Activated CD4-positive, alpha-beta memory T cell treated with anti-CD3 and anti-CD28 coated beads for 36 hours (primary cell): ENCODE data around the gene NFIX. TPM values are rescaled to one million over a fixed set of nuclear protein-coding genes. Genes with fewer than 3 reads are reported as not detected.

Source experiments
- CTCF ChIA-PET: fragments of 350-600 bp; sonication (Branson Sonifier 250); formaldehyde crosslinking; loops from one replicate; lab custom pipeline; 2021; ENCODE audit warnings: antibody characterized with exemption, inconsistent platforms; lab: Charles Lee
- POLR2A ChIA-PET: fragments of 350-600 bp; sonication (Branson Sonifier 250); formaldehyde crosslinking; loops from one replicate; lab custom pipeline; 2021; ENCODE audit warnings: antibody characterized with exemption; lab: Charles Lee
- DNase-seq: peaks from one replicate; pipeline ENCODE4 v3.0.0-alpha.2; 2020
- H3K27ac Mint-ChIP-seq: one replicate; pipeline ENCODE4 v1.8.0; 2021; ENCODE audit warnings: mixed read lengths
- H3K27me3 Mint-ChIP-seq: one replicate; pipeline ENCODE4 v1.8.0; 2021; ENCODE audit warnings: mixed read lengths
- H3K36me3 Mint-ChIP-seq: one replicate; pipeline ENCODE4 v1.8.0; 2021; ENCODE audit warnings: mixed read lengths
- H3K4me1 Mint-ChIP-seq: one replicate; pipeline ENCODE4 v1.8.0; 2021; ENCODE audit warnings: low read depth, mixed read lengths
- H3K4me3 Mint-ChIP-seq: one replicate; pipeline ENCODE4 v1.8.0; 2021; ENCODE audit warnings: mild to moderate bottlenecking, mixed read lengths
- H3K9me3 Mint-ChIP-seq: one replicate; pipeline ENCODE4 v1.8.0; 2021; ENCODE audit warnings: mixed read lengths
- intact Hi-C: fragments of 100-400 bp; cut with micrococcal nuclease; formaldehyde crosslinking; loops from one replicate; pipeline ENCODE4 v1.15.1; 2023
- total RNA-seq, 2 experiments: library from RNA; stranded (reverse); gene quantifications; one replicate each; pipeline ENCODE4 v1.2.3, GENCODE V29; 2021

The NFIX gene
- total RNA-seq, 2 experiments from 2014 or later, result 1.6 to 2.0 TPM

DNA sequence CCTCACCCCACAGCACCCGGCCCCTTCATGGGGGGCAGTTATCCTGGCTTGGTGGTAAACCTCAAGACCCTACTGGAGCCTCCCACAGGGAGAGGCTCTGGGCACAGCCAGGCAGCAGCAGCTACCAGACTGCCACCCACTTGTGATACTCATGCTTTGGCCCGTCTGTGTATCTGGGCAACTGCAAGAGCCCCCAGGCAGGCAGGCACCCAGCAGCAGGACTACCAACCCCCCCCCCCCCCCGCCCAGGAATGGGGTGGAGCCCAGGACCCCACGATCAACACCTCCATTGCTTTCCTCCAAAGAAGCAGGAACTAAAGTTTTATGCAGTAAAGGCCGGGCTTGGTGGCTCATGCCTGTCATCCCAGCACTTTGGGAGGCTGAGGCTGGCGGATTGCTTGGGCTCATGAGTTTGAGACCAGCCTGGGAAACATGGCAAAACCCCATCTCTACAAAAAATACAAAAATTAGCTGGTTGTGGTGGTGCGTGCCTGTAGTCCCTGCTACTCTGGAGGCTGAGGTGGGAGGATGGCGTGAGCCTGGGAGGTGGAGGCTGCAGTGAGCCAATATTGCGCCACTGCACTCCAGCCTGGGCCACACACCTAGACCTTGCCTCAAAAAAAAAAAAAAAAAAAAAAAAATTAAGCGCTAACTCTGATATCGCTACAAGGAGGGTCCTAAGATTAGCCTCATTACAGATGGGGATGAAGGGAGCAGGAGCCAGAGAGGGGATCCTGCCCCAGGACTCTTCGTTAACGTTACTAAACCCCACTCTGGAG is 108.5 kb downstream of the NFIX start:
- Mint-ChIP-seq H3K27me3 (peaks cover 2% of the 10 kb centered on the region), H3K36me3 (peaks cover 9% of the 10 kb centered on the region), H3K9me3 (peaks cover 5% of the 10 kb centered on the region), H3K27ac (peak overlapping the region; percentile 94), H3K4me3 (peak overlapping the region; percentile 92), H3K4me1 (peaks cover 35% of the 10 kb centered on the region)
- DNase-seq, result no peak
- POLR2A ChIA-PET, result interaction anchor here (1.4 to 2.9 kb wide), 6 partner anchors 12 to 90 kb away, joined by 5 to 13 read pairs (median 7); partner anchors contain the start of gene NACC1
- CTCF ChIA-PET, result interaction anchor here (0.7 to 3.6 kb wide), 19 partner anchors 10 to 219 kb away, joined by 3 to 29 read pairs (median 6); partner anchors contain the start of gene NACC1
- intact Hi-C loops, result loop anchor here (1.0 kb wide), 1 partner anchor 13 kb away; the partner anchor contains the start of gene TRMT1

DNA sequence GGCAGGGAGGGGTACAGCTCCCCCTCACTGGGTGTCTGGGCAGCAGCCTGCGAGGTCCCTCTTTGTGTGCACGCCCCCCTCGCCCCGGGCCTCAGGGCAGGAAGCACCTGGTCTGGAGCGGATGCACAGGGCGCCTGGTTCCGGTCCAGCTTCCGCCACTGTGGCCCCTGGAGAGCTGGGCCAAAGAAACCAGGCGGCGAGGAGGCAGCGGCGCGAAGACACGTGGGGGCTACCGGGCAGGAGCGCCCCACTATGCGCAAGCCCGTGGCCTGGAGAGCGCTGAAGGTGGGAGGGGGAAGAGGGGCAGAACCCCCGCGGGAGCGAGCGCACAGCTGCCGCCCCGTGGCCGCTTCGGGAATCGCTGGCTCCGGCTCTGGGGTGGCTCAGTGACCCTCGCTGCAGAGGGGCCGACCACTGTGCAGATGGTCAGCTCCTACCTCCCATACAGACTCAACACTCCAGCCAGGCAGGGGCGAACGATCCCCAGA is 109.1 kb downstream of the NFIX start:
- Mint-ChIP-seq H3K9me3 (peaks cover 5% of the 10 kb centered on the region), H3K27me3 (no peaks in the 10 kb centered on the region), H3K4me3 (peak overlapping the region; percentile 92), H3K36me3 (peaks cover 11% of the 10 kb centered on the region), H3K4me1 (peaks cover 32% of the 10 kb centered on the region), H3K27ac (peak overlapping the region; percentile 94)
- peak; percentile 81 for DNase-seq
- ChIA-PET CTCF (interaction anchor here (0.5 to 3.6 kb wide), 27 partner anchors 8 to 219 kb away, joined by 3 to 29 read pairs (median 5); partner anchors contain the start of genes IER2, NACC1 and STX10), POLR2A (interaction anchor here (0.7 to 2.9 kb wide), 7 partner anchors 11 to 90 kb away, joined by 4 to 13 read pairs (median 6); partner anchors contain the start of gene NACC1)
- intact Hi-C loops, result loop anchor here (1.0 kb wide), 1 partner anchor 12 kb away; the partner anchor contains the start of gene TRMT1

DNA sequence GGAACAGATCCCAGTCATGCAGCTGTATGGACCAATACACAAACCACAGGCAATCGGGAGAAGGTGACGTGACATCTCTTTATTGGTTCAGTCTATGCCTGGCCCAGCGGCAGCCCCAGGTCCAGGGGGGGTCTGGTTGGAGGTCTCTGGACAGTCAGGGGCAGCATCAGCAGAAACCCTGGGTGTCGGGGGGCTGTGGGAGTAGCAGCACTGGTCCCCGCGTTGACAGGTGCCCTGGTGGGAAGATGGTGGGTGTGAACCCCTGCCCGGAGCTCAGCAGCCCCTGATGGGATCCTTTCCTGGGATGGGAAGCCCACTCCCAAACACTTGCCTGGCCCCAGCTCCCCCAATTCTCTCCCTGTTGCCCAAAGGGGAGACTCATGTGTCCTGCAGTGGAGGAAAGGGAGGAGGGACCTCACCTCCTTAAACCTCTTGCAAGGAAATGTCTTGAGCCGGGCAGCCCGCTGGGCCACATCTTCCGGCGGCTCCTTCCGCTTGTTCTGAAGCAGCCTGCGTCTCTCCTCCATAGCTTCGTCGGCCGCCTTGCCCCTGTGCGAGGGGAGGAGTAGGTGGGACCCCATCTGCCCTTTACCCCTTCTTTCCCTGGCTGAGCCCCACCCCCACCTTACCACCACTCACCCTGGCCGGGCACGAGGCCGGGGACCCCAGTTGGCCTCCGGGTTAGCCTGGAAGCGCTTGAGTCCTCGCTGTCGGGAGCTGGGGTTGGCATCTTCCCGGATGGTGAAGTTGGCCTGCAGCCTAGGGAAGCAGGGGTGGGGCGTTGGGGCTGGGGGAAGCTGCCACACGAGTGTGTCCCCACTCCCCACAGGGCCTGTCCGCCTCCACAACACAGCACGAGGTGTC is 109.8 kb downstream of the NFIX start:
- DNase-seq, result peak; percentile 52

DNA sequence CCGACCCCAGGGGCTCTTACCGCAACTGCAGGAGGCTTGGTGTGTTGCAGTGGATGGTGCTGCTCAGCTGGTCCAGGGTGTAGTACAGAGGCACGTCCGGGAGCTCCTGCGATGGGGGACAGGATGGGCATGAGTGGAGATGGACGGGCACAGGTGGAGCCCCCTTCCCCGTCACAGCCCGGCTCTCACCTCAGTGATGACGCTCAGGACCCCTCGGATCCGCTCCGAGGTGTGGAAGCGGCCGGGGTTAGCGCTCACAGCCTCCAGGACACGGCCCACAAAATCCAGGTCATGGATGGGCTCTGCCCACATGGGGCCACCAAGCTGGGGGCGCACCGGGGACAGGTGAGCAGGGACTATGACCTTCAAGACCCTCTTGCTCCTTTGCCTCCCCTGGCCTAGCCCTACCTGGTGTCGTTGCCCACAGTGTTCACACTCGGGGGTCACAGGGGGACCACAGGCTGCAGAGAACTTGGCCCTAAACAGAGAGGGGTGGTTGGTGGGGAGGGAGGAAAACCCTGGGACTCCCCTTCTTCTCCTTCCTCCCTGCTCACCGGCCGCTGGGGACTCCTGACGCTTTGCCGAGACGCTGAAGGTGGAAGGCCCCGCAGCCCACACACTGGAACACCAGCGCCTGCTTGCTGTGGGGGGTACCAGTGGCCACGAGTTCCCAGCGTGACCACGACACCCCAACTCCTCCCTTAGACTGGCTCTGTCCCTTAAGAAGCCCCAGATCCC is 114.3 kb downstream of the NFIX start:
- DNase-seq, result no peak
- Mint-ChIP-seq H3K27me3 (no peaks in the 10 kb centered on the region), H3K9me3 (no peaks in the 10 kb centered on the region), H3K27ac (no peak overlapping the region), H3K4me3 (no peak overlapping the region), H3K4me1 (peaks cover 2% of the 10 kb centered on the region), H3K36me3 (peaks cover 13% of the 10 kb centered on the region)
- intact Hi-C loops, result no loop called here
- ChIA-PET CTCF (no interaction called here), POLR2A (no interaction called here)

More for the DNA sequence above, 109.8 kb downstream of the NFIX start:
- ChIA-PET POLR2A (interaction anchor here (0.7 to 2.9 kb wide), 9 partner anchors 10 to 91 kb away, joined by 3 to 13 read pairs (median 6); partner anchors contain the start of genes IER2, NACC1 and STX10), CTCF (interaction anchor here (0.5 to 3.6 kb wide), 27 partner anchors 9 to 340 kb away, joined by 3 to 29 read pairs (median 5); partner anchors contain the start of genes IER2, NACC1 and STX10)
- peaks cover 25% of the 10 kb centered on the region for H3K4me1 Mint-ChIP-seq
- peaks cover 13% of the 10 kb centered on the region for H3K36me3 Mint-ChIP-seq
- H3K27me3 Mint-ChIP-seq, result no peaks in the 10 kb centered on the region
- H3K4me3 Mint-ChIP-seq, result peak overlapping the region; percentile 92
- H3K9me3 Mint-ChIP-seq, result peaks cover 3% of the 10 kb centered on the region
- intact Hi-C loops, result loop anchor here (1.0 kb wide), 1 partner anchor 11 kb away; the partner anchor contains the start of gene TRMT1
- H3K27ac Mint-ChIP-seq, result peak overlapping the region; percentile 94

DNA sequence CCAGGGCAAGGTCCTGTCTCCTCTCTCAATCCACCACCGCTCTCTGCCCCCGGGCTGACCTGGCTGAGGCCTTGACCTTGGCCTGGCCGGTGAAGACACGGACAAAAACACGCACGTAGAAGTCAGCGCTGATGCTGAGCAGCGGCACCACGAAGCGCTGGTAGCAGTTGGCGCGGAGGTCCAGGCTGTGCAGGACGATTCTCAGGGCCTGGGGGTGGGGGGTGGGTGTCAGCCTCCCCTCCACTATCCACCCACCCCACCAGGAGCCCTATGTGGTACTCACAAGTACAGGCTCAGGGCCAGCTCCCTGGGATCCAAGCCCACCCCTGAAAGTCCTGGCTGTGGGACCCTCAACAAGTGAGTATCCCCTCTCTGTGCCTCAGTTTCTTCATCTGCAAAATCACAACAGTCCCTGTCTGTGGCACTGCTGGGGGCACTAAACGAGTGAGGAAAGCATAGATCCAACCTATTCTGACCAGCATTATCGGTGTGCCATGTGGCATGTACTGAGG is 114.9 kb downstream of the NFIX start:
- peaks cover 12% of the 10 kb centered on the region for H3K36me3 Mint-ChIP-seq
- H3K9me3 Mint-ChIP-seq, result no peaks in the 10 kb centered on the region
- peaks cover 2% of the 10 kb centered on the region for H3K4me1 Mint-ChIP-seq
- ChIA-PET CTCF (no interaction called here), POLR2A (no interaction called here)
- DNase-seq, result no peak
- H3K27ac Mint-ChIP-seq, result no peak overlapping the region
- intact Hi-C loops, result no loop called here
- H3K4me3 Mint-ChIP-seq, result no peak overlapping the region
- H3K27me3 Mint-ChIP-seq, result no peaks in the 10 kb centered on the region

DNA sequence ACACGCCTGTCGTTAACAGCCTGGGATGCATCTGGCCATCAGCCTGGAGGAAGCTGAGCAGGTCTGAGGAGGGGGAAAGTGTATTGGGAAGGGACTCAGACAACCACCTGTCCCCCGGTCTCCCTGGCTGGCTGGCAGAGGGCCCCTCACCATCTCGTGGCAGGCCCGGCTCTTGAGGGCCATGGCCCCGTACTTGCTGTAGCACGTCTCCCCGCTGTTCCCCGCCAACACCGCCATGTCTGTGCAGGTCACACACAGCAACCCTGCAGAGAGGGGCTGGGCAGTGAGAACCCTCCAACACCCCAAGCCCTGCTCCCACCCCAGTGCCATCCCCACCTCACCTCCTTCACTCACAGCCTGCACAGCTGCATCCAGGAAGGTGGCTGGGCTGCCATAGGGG is 117.3 kb downstream of the NFIX start:
- intact Hi-C loops, result no loop called here
- DNase-seq, result no peak
- H3K4me3 Mint-ChIP-seq, result no peak overlapping the region
- no peaks in the 10 kb centered on the region for H3K27me3 Mint-ChIP-seq
- ChIA-PET POLR2A (no interaction called here), CTCF (interaction anchor here (2.7 kb wide), 1 partner anchor 8 kb away, joined by 10 read pairs; no protein-coding TSS in a partner anchor)
- no peaks in the 10 kb centered on the region for H3K9me3 Mint-ChIP-seq
- no peak overlapping the region for H3K27ac Mint-ChIP-seq
- H3K4me1 Mint-ChIP-seq, result peaks cover 11% of the 10 kb centered on the region
- peaks cover 16% of the 10 kb centered on the region for H3K36me3 Mint-ChIP-seq

DNA sequence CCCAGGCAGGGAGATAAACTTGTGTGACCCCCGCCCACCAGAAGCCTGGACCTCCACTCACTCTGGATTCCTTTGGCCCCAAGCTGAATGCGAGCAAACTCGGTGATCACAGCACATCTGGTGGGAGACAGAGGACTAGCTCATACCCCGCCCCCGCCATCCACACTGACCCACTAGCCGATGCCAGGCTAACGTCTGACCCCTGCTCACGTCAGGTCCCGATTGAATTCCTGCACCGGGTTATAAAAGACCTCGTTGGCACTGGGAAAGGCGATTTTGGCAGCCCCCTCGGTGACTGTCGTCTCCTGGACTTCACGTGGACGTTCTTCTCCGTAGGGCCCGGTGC is 120.6 kb downstream of the NFIX start:
- DNase-seq, result no peak
- peaks cover 12% of the 10 kb centered on the region for H3K36me3 Mint-ChIP-seq

DNA sequence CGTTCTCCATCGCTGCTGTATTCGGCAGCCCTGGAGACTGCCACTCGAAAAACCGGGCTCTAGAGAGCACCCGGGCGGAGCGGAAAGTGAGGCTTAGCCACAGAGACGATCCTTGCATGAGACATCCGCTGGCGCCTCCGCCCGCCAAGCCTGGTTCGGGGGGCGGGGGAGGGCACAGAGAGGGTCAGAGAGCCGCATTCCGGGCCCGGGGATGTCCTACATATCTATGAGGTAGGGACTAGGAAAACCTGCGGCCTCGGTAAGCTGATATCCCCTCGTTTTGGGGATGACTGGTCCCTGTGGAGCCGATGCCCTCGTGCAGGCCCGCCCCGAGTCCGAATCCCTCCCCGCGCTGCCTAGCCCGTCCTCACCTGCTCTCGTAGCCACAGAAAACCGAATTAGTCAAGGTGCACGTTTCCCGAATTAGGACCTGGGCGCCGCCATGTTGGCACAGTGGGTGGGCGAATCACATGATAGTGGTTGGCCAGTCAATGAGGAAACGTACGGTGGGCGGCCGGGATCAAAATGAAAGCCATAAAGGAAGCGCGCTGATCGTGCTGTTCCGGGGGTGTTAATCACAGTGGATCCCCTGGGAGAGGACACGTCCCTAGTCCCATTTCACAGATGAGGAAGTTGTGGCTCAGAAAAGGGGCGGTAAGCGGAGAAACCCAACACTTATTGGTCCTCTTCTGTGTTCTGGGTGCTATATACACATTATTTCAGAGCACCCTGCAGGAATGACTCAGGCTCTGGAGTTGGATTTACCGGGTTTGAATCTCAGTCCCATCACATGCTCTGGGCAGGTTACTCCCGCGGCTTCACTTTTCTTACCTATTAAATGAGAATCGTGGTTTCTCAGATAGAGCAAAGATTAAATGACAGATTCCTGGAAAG is 121.3 kb downstream of the NFIX start, which contains the start of gene TRMT1:
Gene TRMT1 (minus strand): TSS at position 459 of the 894 bp plus-strand sequence. CDS start 341 bp downstream, at position 118.
- intact Hi-C loops, result loop anchor here (1.0 to 5.0 kb wide), 4 partner anchors 12 to 96 kb away; no protein-coding TSS in a partner anchor
- peak within 1 kb of the TSS; percentile 93 for H3K27ac Mint-ChIP-seq
- no peaks in the 10 kb centered on the region for H3K27me3 Mint-ChIP-seq
- ChIA-PET POLR2A (interaction anchor here (0.6 to 4.1 kb wide), 6 partner anchors 12 to 745 kb away, joined by 3 to 38 read pairs (median 12); no protein-coding TSS in a partner anchor), CTCF (interaction anchor here (0.9 to 2.1 kb wide), 4 partner anchors 12 to 151 kb away, joined by 3 to 16 read pairs (median 6); no protein-coding TSS in a partner anchor)
- peak; percentile 95 for DNase-seq
- peaks cover 39% of the 10 kb centered on the region for H3K4me1 Mint-ChIP-seq
- H3K4me3 Mint-ChIP-seq, result peak within 1 kb of the TSS; percentile 86
- no peaks in the 10 kb centered on the region for H3K9me3 Mint-ChIP-seq
- H3K36me3 Mint-ChIP-seq, result peaks cover 15% of the 10 kb centered on the region

More for the DNA sequence above, 120.6 kb downstream of the NFIX start:
- Mint-ChIP-seq H3K4me1 (peaks cover 33% of the 10 kb centered on the region), H3K27me3 (no peaks in the 10 kb centered on the region), H3K9me3 (no peaks in the 10 kb centered on the region), H3K4me3 (peak overlapping the region; percentile 86), H3K27ac (peak overlapping the region; percentile 93)
- intact Hi-C loops, result loop anchor here (1.0 to 5.0 kb wide), 4 partner anchors 12 to 96 kb away; no protein-coding TSS in a partner anchor
- ChIA-PET CTCF (interaction anchor here (0.9 to 1.3 kb wide), 2 partner anchors 11 to 17 kb away, joined by 3 to 5 read pairs; no protein-coding TSS in a partner anchor), POLR2A (interaction anchor here (0.8 to 4.1 kb wide), 4 partner anchors 11 to 37 kb away, joined by 3 to 38 read pairs (median 8); partner anchors contain the start of genes IER2 and STX10)

DNA sequence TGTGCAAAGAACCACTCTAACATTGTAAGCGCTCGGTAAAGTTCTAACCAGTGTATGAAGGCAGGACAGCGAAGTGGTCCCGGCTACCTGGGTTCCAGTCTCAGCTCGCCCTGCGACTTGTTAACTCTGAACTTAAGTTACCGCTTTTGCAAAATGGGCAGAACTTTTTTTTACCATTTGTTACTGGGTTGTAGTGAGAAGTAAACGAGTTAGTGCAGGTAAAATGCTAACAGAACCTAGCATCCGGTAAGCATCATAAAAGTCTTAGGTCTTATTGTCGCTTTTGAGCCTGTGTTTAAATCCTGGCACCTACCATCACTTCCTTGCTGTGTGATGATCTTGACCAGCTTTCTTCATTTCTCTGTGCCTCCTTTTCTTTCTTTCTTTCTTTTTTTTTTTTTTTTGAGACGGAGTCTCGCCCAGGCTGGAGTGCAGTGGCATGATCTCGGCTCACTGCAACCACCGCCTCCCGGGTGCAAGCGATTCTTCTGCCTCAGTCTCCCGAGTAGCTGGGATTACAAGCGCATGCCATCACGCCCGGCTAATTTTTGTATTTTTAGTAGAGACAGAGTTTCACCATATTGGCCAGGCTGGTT is 122.0 kb downstream of the NFIX start:
- Mint-ChIP-seq H3K36me3 (peaks cover 19% of the 10 kb centered on the region), H3K4me1 (peaks cover 47% of the 10 kb centered on the region), H3K27me3 (no peaks in the 10 kb centered on the region), H3K27ac (peak overlapping the region; percentile 93), H3K9me3 (no peaks in the 10 kb centered on the region), H3K4me3 (peak overlapping the region; percentile 86)
- DNase-seq, result no peak
- ChIA-PET CTCF (interaction anchor here (0.5 to 2.8 kb wide), 10 partner anchors 10 to 152 kb away, joined by 3 to 16 read pairs (median 4); partner anchors contain the start of genes IER2 and STX10), POLR2A (interaction anchor here (0.6 to 4.1 kb wide), 8 partner anchors 13 to 744 kb away, joined by 3 to 38 read pairs (median 12); partner anchors contain the start of genes IER2 and STX10)
- intact Hi-C loops, result loop anchor here (5.0 kb wide), 1 partner anchor 95 kb away; no protein-coding TSS in a partner anchor
